Measurements from ENCODE around the gene ZDHHC8. TPM values are rescaled to one million over a fixed set of nuclear protein-coding genes. Genes with fewer than 3 reads are reported as not detected.

ZDHHC8 gene
- total and polyA plus RNA-seq, 2 experiments from 2014 or later = 9.6 to 72.7 TPM

DNA sequence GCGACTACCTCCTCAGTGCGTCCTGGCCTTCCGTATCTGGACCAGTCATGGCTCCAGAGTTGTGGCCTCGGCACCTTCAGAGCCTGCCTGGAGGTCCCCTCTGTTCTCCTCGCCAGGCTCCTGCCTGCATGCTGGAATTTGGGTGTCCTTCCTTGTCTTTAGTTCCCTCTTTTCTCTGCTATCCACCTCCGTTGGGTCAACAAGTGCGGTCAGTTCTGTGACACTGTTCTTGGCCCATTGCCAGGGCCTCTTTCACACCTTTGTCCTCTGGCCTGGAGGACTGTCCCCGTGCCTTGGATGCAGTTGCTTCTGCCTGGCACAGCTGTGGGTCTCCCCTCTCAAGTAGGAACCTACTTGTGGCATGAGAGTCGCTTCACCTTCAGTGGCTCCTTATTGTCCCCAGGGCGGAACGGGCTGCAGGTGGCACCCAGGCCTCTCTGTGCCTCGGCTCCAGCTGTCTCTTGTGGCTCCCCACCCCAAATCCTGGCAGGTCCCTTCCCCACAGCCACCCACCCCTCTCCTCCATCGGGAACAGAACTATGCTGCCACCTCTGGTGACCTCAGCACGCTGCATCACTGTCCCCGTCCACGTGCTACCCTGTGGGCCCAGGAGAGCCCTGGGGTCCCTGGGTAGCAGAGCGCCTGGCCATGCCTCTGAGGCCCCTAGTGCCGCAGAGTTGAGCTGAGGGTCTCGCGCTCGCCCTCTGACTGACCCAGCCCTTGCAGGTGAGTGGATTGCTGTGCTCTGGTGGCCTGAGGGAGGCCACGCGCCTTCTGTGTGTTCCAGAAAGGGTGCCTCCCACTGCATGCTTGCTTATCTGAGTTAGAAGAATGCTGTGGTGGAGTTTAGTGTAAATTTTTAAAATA, 46.8 kb upstream of the ZDHHC8 start:
- H3K9me2 ChIP-seq (replicated peaks; ENCODE audit: insufficient read depth) = no peaks in the 10 kb centered on the region
- H3K79me2 ChIP-seq = peaks cover 77% of the 10 kb centered on the region
- 83% methylated on average over 22 of the region's 23 CpGs for WGBS (ENCODE audit: low lambda C conversion rate, missing lambda C conversion rate)

GRCh38 chr22:20085651-20086050, 46.0 kb upstream of the ZDHHC8 start:
- Histone ChIP-seq H3K27ac (no peak overlapping the region), H3K4me1 (ENCODE audit: insufficient read depth) (peaks cover 20% of the 10 kb centered on the region), H4K20me1 (ENCODE audit: insufficient read depth, poor library complexity, severe bottlenecking) (peaks cover 51% of the 10 kb centered on the region), H3K9me3 (ENCODE audit: low read depth) (no peaks in the 10 kb centered on the region), H3K79me2 (peaks cover 75% of the 10 kb centered on the region), H3K27me3 (no peaks in the 10 kb centered on the region), H3K4me2 (no peak overlapping the region), H2AFZ (no peak overlapping the region), H3K4me3 (no peak overlapping the region), H3K36me3 (replicated peaks; ENCODE audit: insufficient read depth, low read depth) (no peaks in the 10 kb centered on the region), H3K9me2 (replicated peaks; ENCODE audit: insufficient read depth) (no peaks in the 10 kb centered on the region)
- 94% methylated on average over 20 of the region's 20 CpGs for WGBS (ENCODE audit: low lambda C conversion rate, missing lambda C conversion rate)
- DNase-seq (ENCODE audit: low spot score) = no peak
- TF ChIP-seq, protein P1, sequence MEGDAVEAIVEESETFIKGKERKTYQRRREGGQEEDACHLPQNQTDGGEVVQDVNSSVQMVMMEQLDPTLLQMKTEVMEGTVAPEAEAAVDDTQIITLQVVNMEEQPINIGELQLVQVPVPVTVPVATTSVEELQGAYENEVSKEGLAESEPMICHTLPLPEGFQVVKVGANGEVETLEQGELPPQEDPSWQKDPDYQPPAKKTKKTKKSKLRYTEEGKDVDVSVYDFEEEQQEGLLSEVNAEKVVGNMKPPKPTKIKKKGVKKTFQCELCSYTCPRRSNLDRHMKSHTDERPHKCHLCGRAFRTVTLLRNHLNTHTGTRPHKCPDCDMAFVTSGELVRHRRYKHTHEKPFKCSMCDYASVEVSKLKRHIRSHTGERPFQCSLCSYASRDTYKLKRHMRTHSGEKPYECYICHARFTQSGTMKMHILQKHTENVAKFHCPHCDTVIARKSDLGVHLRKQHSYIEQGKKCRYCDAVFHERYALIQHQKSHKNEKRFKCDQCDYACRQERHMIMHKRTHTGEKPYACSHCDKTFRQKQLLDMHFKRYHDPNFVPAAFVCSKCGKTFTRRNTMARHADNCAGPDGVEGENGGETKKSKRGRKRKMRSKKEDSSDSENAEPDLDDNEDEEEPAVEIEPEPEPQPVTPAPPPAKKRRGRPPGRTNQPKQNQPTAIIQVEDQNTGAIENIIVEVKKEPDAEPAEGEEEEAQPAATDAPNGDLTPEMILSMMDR (IDR thresholded peaks at IDR 0.05; ENCODE audit: poor library complexity) = no peak
- TF ChIP-seq EZH2 (IDR thresholded peaks at IDR 0.05; ENCODE audit: borderline replicate concordance) = no peak
- no peak for TF ChIP-seq EZH2phosphoT487 (IDR thresholded peaks at IDR 0.05; ENCODE audit: low read depth, severe bottlenecking, unreplicated experiment)

More for the DNA sequence above, 46.8 kb upstream of the ZDHHC8 start:
- Histone ChIP-seq H3K36me3 (replicated peaks; ENCODE audit: insufficient read depth, low read depth) (no peaks in the 10 kb centered on the region), H2AFZ (no peak overlapping the region), H3K4me2 (no peak overlapping the region), H3K27ac (no peak overlapping the region), H3K27me3 (no peaks in the 10 kb centered on the region), H3K9me3 (ENCODE audit: low read depth) (no peaks in the 10 kb centered on the region), H4K20me1 (ENCODE audit: insufficient read depth, poor library complexity, severe bottlenecking) (peaks cover 51% of the 10 kb centered on the region), H3K4me3 (no peak overlapping the region), H3K4me1 (ENCODE audit: insufficient read depth) (peaks cover 20% of the 10 kb centered on the region)
- TF ChIP-seq EZH2 (IDR thresholded peaks at IDR 0.05; ENCODE audit: borderline replicate concordance) = no peak
- TF ChIP-seq EZH2phosphoT487 (IDR thresholded peaks at IDR 0.05; ENCODE audit: low read depth, severe bottlenecking, unreplicated experiment) = no peak
- TF ChIP-seq, protein P1 (IDR thresholded peaks at IDR 0.05; ENCODE audit: poor library complexity) = peak; percentile 40
- DNase-seq (ENCODE audit: low spot score) = peak; percentile 47

DNA sequence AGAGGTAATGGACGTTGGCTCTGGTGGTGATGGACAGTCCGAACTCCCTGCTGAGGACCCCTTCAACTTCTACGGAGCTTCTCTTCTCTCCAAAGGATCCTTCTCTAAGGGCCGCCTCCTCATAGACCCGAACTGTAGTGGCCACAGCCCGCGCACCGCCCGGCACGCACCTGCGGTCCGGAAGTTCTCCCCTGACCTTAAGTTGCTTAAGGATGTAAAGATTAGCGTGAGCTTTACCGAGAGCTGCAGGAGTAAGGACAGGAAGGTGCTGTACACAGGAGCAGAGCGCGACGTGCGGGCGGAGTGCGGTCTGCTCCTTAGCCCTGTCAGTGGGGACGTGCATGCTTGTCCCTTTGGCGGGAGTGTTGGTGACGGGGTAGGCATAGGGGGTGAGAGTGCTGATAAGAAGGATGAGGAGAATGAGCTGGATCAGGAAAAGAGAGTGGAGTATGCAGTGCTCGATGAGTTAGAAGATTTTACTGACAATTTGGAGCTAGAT, 45.5 kb upstream of the ZDHHC8 start:
- peaks cover 70% of the 10 kb centered on the region for H3K79me2 ChIP-seq
- DNase-seq (ENCODE audit: low spot score) = no peak
- WGBS (ENCODE audit: low lambda C conversion rate, missing lambda C conversion rate) = 97% methylated on average over 24 of the region's 24 CpGs
- H3K4me3 ChIP-seq = no peak overlapping the region
- peaks cover 16% of the 10 kb centered on the region for H3K4me1 ChIP-seq (ENCODE audit: insufficient read depth)
- H3K27ac ChIP-seq = no peak overlapping the region
- H3K36me3 ChIP-seq (replicated peaks; ENCODE audit: insufficient read depth, low read depth) = no peaks in the 10 kb centered on the region
- no peaks in the 10 kb centered on the region for H3K9me3 ChIP-seq (ENCODE audit: low read depth)
- H2AFZ ChIP-seq = no peak overlapping the region
- TF ChIP-seq EZH2 (IDR thresholded peaks at IDR 0.05; ENCODE audit: borderline replicate concordance) = no peak
- no peak for TF ChIP-seq EZH2phosphoT487 (IDR thresholded peaks at IDR 0.05; ENCODE audit: low read depth, severe bottlenecking, unreplicated experiment)
- TF ChIP-seq, protein P1 (IDR thresholded peaks at IDR 0.05; ENCODE audit: poor library complexity) = no peak
- H3K9me2 ChIP-seq (replicated peaks; ENCODE audit: insufficient read depth) = no peaks in the 10 kb centered on the region
- no peak overlapping the region for H3K4me2 ChIP-seq
- H4K20me1 ChIP-seq (ENCODE audit: insufficient read depth, poor library complexity, severe bottlenecking) = peaks cover 51% of the 10 kb centered on the region
- no peaks in the 10 kb centered on the region for H3K27me3 ChIP-seq

Data from hepatocyte (in vitro differentiated cells).